Breast epithelium (tissue), 4 donors: ENCODE results near the gene TMEM186. TPM values are rescaled to one million over a fixed set of nuclear protein-coding genes. Genes with fewer than 3 reads are reported as not detected.
"Not testable (repeated sequence)": the region's sequence is repeated elsewhere in the genome, so short reads cannot be mapped to it uniquely, and the experiment has no call there.

ENCODE experiments used
- DNase-seq, 2 donors: peaks; one replicate each; pipeline ENCODE4 v3.0.0-alpha.2; 2019; ENCODE audit warnings: low spot score in 2 of 2
- H3K27ac ChIP-seq, 2 donors: fragments of 200-600 bp; sonication (generic) in 1 of 2; one replicate each; pipeline ENCODE4 v1.5.1; 2016 to 2019; ENCODE audit warnings: mild to moderate bottlenecking in 1 of 2
- H3K27me3 ChIP-seq, 2 donors: fragments of 200-600 bp; sonication (generic) in 1 of 2; one replicate each; pipeline versions ENCODE4 v1.5.1 to v1.6.0; 2017 to 2019; ENCODE audit warnings: control low read depth in 1 of 2, mild to moderate bottlenecking in 1 of 2
- H3K36me3 ChIP-seq: fragments of 200-600 bp; one replicate; pipeline ENCODE4 v1.5.1; 2019
- H3K4me1 ChIP-seq, 2 donors: fragments of 200-600 bp; sonication (generic); one replicate each; pipeline ENCODE4 v1.5.1; 2016 to 2019; ENCODE audit warnings: control low read depth in 1 of 2
- H3K4me3 ChIP-seq, 3 donors: fragments of 200-600 bp; sonication (generic); 1 replicate in 2 of 3; 2 replicates in 1 of 3; pipeline ENCODE4 v1.5.1; 2016 to 2019; ENCODE audit warnings: mild to moderate bottlenecking in 3 of 3, moderate library complexity in 2 of 3
- H3K9me3 ChIP-seq, 2 donors: fragments of 200-600 bp; sonication (generic) in 1 of 2; one replicate each; pipeline ENCODE4 v1.5.1; 2016 to 2019; ENCODE audit warnings: control low read depth in 1 of 2
- POLR2A ChIP-seq: fragments of 450-650 bp; IDR thresholded peaks from one replicate; pipeline ENCODE4 v1.6.1; 2016; ENCODE audit warnings: antibody characterized with exemption, mild to moderate bottlenecking, moderate library complexity
- POLR2AphosphoS5 ChIP-seq, 3 donors: sonication (generic); formaldehyde crosslinking; IDR thresholded peaks; one replicate each; pipeline ENCODE4 v1.6.1; 2017; ENCODE audit warnings: antibody characterized with exemption in 3 of 3
- intact Hi-C: fragments of 100-400 bp; cut with DNase I; formaldehyde crosslinking; loops from one replicate; pipeline ENCODE4 v1.15.1; 2023; ENCODE audit warnings: low total_unique reads
- total RNA-seq, 3 donors: library from RNA; depleted of rRNA; stranded (reverse); fragments of >200 nt; gene quantifications; one replicate each; pipeline ENCODE4 v1.1.0, GENCODE V29; 2016
- TF ChIP-seq, protein P1 (sequence below), 3 donors: fragments of 450-650 bp; IDR thresholded peaks; one replicate each; pipeline ENCODE4 v1.5.1; 2016 to 2017; ENCODE audit warnings: antibody characterized with exemption in 3 of 3, mild to moderate bottlenecking in 3 of 3, moderate library complexity in 3 of 3

Gene TMEM186
- total RNA-seq, 3 donors from 2014 or later = 7.2 to 9.4 (median 7.5) TPM

DNA sequence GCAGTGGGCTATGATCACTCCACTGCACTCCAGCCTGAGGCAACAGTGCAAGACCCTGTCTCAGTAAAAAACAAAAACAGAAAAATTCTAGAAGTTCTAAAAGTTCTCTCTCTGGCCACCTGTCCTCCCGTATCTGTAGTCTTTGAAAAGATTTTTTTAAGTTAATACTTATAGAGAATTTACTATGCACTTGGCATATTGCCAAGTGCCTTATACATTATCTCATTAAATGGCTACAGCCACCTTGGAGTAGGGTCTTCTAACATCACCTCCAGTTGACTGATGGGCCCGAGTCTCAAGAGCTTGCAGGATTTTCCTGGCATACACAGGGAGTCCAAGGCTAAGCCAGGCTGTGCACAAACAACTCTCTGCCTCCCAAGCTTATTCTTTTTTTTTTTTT lies 44.7 kb downstream of the TMEM186 start:
- Histone ChIP-seq H3K4me3 (no peak overlapping the region), H3K9me3 (no peaks in the 10 kb centered on the region), H3K4me1 (no peaks in the 10 kb centered on the region), H3K27ac (no peak overlapping the region), H3K27me3 (no peaks in the 10 kb centered on the region), H3K36me3 (no peaks in the 10 kb centered on the region)
- no peak for DNase-seq
- intact Hi-C loops = no loop called here
- TF ChIP-seq, protein P1, sequence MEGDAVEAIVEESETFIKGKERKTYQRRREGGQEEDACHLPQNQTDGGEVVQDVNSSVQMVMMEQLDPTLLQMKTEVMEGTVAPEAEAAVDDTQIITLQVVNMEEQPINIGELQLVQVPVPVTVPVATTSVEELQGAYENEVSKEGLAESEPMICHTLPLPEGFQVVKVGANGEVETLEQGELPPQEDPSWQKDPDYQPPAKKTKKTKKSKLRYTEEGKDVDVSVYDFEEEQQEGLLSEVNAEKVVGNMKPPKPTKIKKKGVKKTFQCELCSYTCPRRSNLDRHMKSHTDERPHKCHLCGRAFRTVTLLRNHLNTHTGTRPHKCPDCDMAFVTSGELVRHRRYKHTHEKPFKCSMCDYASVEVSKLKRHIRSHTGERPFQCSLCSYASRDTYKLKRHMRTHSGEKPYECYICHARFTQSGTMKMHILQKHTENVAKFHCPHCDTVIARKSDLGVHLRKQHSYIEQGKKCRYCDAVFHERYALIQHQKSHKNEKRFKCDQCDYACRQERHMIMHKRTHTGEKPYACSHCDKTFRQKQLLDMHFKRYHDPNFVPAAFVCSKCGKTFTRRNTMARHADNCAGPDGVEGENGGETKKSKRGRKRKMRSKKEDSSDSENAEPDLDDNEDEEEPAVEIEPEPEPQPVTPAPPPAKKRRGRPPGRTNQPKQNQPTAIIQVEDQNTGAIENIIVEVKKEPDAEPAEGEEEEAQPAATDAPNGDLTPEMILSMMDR (IDR thresholded peaks at IDR 0.05) = no peak
- no peak for TF ChIP-seq POLR2AphosphoS5 (IDR thresholded peaks at IDR 0.05)
- no peak for TF ChIP-seq POLR2A

GRCh38 chr16:8751481-8752311 lies 45.7 kb downstream of the TMEM186 start:
- no peak for DNase-seq
- intact Hi-C loops = no loop called here
- no peaks in the 10 kb centered on the region for H3K4me1 ChIP-seq
- H3K4me3 ChIP-seq = no peak overlapping the region
- no peaks in the 10 kb centered on the region for H3K9me3 ChIP-seq
- TF ChIP-seq POLR2AphosphoS5 (IDR thresholded peaks at IDR 0.05) (no peak), POLR2A (no peak)
- TF ChIP-seq, protein P1 (IDR thresholded peaks at IDR 0.05) = no peak
- H3K36me3 ChIP-seq = no peaks in the 10 kb centered on the region
- no peak overlapping the region for H3K27ac ChIP-seq
- no peaks in the 10 kb centered on the region for H3K27me3 ChIP-seq

GRCh38 chr16:8748944-8749343 lies 48.5 kb downstream of the TMEM186 start:
- intact Hi-C loops, H3K27me3 ChIP-seq, DNase-seq, H3K27ac ChIP-seq, H3K4me1 ChIP-seq, H3K4me3 ChIP-seq, H3K9me3 ChIP-seq, H3K36me3 ChIP-seq: not testable (repeated sequence)

Other genes with a start within 250 kb of the TMEM186 start
- gene TMEM114, start 207.1 kb downstream of the TMEM186 start, total RNA-seq = not detected
- gene METTL22, start 175.9 kb downstream of the TMEM186 start, total RNA-seq = 10 to 100 TPM; 26.9 to 36.1 (median 27.4) TPM
- 10 to 100 TPM in 1 of 3 donors, 1 to 10 TPM in 2; 7.5 to 12.6 (median 9.8) TPM for gene ABAT, start 123.0 kb downstream of the TMEM186 start, total RNA-seq
- gene PMM2, start 200 bp upstream of the TMEM186 start, total RNA-seq = 10 to 100 TPM; 21.4 to 36.4 (median 33.8) TPM
- 100 to 1,000 TPM in 1 of 3 donors, 10 to 100 TPM in 2; 58.6 to 126 (median 83.9) TPM for gene CARHSP1, start 71.4 kb upstream of the TMEM186 start, total RNA-seq
- not detected for gene LITAFD, start 84.7 kb upstream of the TMEM186 start, total RNA-seq
- gene USP7, start 166.3 kb upstream of the TMEM186 start, total RNA-seq = 100 to 1,000 TPM in 2 of 3 donors, 10 to 100 TPM in 1; 87.9 to 156 (median 118) TPM